GM13976 (cell line): ENCODE results near the gene NAPSA.
"Not testable (repeated sequence)": the region's sequence is repeated elsewhere in the genome, so short reads cannot be mapped to it uniquely, and the experiment has no call there.

Experiments used
- DNase-seq: peaks from one replicate; pipeline ENCODE4 v3.0.0; 2012; ENCODE audit warnings: low spot score
- in situ Hi-C: fragments of 300-500 bp; cut with MboI; formaldehyde crosslinking; loops from one replicate; pipeline ENCODE4 v1.12.0; 2022; ENCODE audit warnings: low sequenced_read_pairs, mixed read lengths, inconsistent platforms; ENCODE audit not compliant: unreplicated experiment
- TF ChIP-seq, protein P1 (sequence below): IDR thresholded peaks from 2 replicates; pipeline ENCODE4 v1.5.1; 2012; ENCODE audit warnings: borderline replicate concordance, mild to moderate bottlenecking; ENCODE audit not compliant: insufficient read depth; ENCODE audit errors: extremely low read depth, missing control alignments, control extremely low read depth

The NAPSA gene

DNA sequence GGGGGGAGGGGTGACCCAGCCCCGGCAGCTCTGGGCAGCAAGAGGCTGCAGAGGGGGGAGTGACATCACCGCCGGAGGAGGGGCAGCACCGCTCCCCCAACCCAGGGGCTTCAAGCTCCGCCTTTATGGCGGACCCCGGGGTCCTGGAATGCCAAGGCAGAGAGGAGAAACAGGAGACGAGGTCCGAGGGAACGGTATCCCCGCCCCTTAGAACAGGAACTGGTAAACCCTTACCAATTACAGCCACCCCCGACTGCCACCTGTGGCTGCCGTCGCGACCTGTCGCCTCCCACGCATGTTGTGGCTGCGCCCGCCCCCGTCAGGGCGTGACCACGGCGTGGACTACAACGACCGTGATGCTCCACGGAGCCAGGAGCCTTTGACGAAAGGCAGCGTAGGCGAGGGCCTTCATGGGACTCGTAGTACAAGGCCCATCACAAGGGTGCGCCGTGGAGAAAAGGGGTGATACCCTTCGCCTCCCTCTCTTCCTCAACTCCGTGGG is 32.2 kb downstream of the NAPSA start:
- peak; percentile 86 for DNase-seq
- in situ Hi-C loops, result no loop called here
- TF ChIP-seq, protein P1, sequence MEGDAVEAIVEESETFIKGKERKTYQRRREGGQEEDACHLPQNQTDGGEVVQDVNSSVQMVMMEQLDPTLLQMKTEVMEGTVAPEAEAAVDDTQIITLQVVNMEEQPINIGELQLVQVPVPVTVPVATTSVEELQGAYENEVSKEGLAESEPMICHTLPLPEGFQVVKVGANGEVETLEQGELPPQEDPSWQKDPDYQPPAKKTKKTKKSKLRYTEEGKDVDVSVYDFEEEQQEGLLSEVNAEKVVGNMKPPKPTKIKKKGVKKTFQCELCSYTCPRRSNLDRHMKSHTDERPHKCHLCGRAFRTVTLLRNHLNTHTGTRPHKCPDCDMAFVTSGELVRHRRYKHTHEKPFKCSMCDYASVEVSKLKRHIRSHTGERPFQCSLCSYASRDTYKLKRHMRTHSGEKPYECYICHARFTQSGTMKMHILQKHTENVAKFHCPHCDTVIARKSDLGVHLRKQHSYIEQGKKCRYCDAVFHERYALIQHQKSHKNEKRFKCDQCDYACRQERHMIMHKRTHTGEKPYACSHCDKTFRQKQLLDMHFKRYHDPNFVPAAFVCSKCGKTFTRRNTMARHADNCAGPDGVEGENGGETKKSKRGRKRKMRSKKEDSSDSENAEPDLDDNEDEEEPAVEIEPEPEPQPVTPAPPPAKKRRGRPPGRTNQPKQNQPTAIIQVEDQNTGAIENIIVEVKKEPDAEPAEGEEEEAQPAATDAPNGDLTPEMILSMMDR, result no peak

GRCh38 chr19:50332244-50333038 is 33.0 kb downstream of the NAPSA start:
- peak; percentile 24 for DNase-seq
- TF ChIP-seq, protein P1, result no peak
- in situ Hi-C loops, result no loop called here

- DNase-seq, result no peak
- TF ChIP-seq, protein P1, result no peak
- in situ Hi-C loops, result no loop called here
Observed at GRCh38 chr19:50331994-50332243, 33.5 kb downstream of the NAPSA start.

DNA sequence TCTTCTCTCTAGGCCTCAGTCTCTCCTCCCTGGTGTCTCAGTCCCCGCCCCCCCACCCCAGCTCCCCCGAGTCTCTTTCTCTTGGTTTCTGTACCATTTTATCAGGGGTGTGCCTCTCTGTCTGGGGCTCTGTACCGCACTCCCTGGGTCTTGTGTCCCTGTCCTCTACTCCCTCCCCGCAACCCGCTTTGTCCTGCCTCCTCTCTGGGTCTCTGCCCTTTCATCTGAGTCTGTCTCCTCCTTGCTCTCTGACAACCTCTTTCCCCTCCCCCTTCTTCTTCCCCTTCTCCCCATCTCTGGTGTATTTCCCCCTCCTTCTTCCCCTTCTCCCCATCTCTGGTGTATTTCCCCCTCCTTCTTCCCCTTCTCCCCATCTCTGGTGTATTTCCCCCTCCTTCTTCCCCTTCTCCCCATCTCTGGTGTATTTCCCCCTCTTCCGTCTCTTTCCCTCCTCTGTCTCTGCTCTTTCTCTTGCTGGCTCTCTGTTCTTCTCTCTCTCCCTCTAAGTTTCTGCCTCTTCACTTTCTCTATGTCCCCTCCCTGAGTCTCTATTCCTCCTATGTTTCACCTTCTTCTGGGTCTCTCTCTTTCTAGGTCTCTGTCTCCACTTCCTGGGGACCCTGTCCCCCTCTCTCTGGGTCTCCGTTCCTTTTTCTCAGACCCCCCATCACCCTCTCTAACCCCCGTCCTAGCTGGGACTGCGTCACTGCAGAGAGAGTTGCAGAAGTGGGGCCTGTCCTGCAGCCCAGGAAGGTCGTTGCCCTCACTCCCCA is 34.0 kb downstream of the NAPSA start:
- TF ChIP-seq, protein P1, result no peak
- peak; percentile 44 for DNase-seq
- in situ Hi-C loops, result no loop called here

GRCh38 chr19:50330365-50331078 is 34.9 kb downstream of the NAPSA start:
- TF ChIP-seq, protein P1, result no peak
- peak; percentile 91 for DNase-seq
- in situ Hi-C loops, result no loop called here

DNA sequence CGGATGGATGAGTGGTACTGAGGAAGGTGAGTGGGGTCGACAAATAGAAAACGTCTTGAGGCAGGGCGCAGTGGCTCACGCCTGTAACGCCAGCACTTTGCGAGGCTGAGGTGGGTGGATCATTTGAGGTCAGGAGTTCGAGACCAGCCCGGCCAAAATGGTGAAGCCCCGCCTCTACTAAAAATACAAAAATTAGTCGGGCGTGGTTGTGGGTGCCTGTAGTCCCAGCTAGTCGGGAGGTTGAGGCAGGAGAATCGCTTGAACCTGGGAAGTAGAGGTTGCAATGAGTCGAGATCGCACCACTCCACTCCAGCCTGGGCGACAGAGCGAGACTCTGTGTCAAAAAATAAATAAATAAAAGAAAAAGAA is 35.5 kb downstream of the NAPSA start:
- DNase-seq, in situ Hi-C loops: not testable (repeated sequence)
